Measurements from ENCODE around the gene RAB3A.

RAB3A gene

DNA sequence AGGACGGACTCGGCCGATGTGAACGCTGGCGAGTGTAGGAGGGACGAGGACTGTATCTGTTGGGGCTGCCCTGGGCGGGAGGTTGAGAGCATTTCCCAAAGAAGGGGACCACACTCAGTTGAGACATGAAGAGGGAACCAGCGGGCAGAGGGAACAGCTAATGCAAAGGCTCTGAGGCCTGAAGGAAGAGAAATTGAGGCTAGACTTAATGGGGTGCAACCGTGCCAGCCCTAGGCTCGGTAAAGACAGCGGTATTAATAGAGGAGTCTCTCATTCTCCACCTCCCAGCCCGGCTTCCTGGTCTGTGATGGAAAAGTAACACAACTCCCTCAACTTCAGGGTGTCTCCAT, 9.7 kb downstream of the RAB3A start:
- Histone ChIP-seq H3K9ac (ENCODE audit: low read length) (peak overlapping the region; percentile 96), H4K20me1 (ENCODE audit: low read depth, low read length) (no peaks in the 10 kb centered on the region; the same call in 1 of the 2 replicates), H3F3A (ENCODE audit: insufficient read depth) (peaks cover 27% of the 10 kb centered on the region), H3K4me2 (ENCODE audit: low read depth, low read length, poor library complexity, severe bottlenecking) (peak overlapping the region; percentile 82), H3K9me2 (replicated peaks; ENCODE audit: insufficient read depth, low read length) (no peaks in the 10 kb centered on the region), H3K9me3 (ENCODE audit: insufficient read depth, low read length) (no peaks in the 10 kb centered on the region), H3K4me3 (ENCODE audit: insufficient read depth, low read length, poor library complexity, severe bottlenecking) (peak overlapping the region; percentile 96), H2AFZ (ENCODE audit: low read depth, low read length, severe bottlenecking) (no peak overlapping the region), H3K27me3 (ENCODE audit: low read length) (no peaks in the 10 kb centered on the region), H3K79me2 (ENCODE audit: insufficient read depth, low read length) (peaks cover 10% of the 10 kb centered on the region), H3K36me3 (ENCODE audit: low read length) (no peaks in the 10 kb centered on the region), H3K27ac (ENCODE audit: low read depth, low read length) (no peak overlapping the region)
- TF ChIP-seq EZH2phosphoT487 (conservative IDR thresholded peaks at IDR 0.05; ENCODE audit: low read length): no peak
- TF ChIP-seq, protein P1, sequence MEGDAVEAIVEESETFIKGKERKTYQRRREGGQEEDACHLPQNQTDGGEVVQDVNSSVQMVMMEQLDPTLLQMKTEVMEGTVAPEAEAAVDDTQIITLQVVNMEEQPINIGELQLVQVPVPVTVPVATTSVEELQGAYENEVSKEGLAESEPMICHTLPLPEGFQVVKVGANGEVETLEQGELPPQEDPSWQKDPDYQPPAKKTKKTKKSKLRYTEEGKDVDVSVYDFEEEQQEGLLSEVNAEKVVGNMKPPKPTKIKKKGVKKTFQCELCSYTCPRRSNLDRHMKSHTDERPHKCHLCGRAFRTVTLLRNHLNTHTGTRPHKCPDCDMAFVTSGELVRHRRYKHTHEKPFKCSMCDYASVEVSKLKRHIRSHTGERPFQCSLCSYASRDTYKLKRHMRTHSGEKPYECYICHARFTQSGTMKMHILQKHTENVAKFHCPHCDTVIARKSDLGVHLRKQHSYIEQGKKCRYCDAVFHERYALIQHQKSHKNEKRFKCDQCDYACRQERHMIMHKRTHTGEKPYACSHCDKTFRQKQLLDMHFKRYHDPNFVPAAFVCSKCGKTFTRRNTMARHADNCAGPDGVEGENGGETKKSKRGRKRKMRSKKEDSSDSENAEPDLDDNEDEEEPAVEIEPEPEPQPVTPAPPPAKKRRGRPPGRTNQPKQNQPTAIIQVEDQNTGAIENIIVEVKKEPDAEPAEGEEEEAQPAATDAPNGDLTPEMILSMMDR (IDR thresholded peaks at IDR 0.05; ENCODE audit: insufficient read depth, low read length, poor library complexity, severe bottlenecking): no peak

DNA sequence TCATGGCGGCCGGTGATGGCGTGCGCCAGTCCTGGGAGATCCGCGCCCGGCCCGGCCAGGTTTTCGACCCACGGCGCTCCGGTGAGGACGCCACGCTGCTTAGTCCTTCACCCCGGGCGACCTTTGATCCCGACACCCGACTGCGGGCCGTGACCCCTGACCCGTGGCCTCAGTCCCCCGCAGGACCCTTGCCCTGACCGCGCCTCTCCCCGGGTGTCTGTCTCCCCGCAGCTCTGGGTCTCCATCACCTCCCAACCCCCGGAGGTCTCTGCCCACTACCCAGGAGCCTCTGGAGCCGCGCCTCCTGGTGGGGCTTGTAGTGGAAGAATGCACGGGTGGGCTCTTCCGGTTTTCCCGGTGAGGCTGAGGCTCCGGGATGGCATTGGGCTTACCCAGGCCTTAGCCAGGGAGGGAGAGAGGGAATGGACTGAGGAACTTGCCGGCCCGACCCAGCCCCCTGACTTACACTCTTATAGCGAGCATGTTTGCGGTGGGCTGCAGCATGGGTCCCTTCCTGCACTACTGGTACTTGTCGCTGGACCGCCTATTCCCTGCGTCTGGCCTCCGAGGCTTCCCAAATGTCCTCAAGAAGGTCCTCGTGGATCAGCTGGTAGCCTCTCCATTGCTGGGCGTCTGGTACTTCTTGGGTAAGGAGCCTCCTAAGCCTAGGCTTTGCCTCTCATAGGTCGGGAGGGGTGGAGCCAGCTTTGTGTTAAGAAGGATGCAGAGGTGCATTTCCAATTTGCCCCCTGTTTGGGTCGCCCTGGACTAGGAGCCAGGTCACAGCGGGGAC, 10.3 kb downstream of the RAB3A start:
- no peaks in the 10 kb centered on the region for H3K9me2 ChIP-seq (replicated peaks; ENCODE audit: insufficient read depth, low read length)
- peak overlapping the region; percentile 82 for H3K4me2 ChIP-seq (ENCODE audit: low read depth, low read length, poor library complexity, severe bottlenecking)
- H2AFZ ChIP-seq (ENCODE audit: low read depth, low read length, severe bottlenecking): no peak overlapping the region
- H3K36me3 ChIP-seq (ENCODE audit: low read length): no peaks in the 10 kb centered on the region
- H3K79me2 ChIP-seq (ENCODE audit: insufficient read depth, low read length): peaks cover 10% of the 10 kb centered on the region
- TF ChIP-seq, protein P1 (IDR thresholded peaks at IDR 0.05; ENCODE audit: insufficient read depth, low read length, poor library complexity, severe bottlenecking): no peak
- no peak for TF ChIP-seq EZH2phosphoT487 (conservative IDR thresholded peaks at IDR 0.05; ENCODE audit: low read length)
- H3K27me3 ChIP-seq (ENCODE audit: low read length): no peaks in the 10 kb centered on the region
- no peaks in the 10 kb centered on the region; the same call in 1 of the 2 replicates for H4K20me1 ChIP-seq (ENCODE audit: low read depth, low read length)
- H3F3A ChIP-seq (ENCODE audit: insufficient read depth): peaks cover 32% of the 10 kb centered on the region
- H3K4me3 ChIP-seq (ENCODE audit: insufficient read depth, low read length, poor library complexity, severe bottlenecking): peak overlapping the region; percentile 96
- H3K27ac ChIP-seq (ENCODE audit: low read depth, low read length): peak overlapping the region; percentile 47; the same call in 1 of the 2 replicates
- peak overlapping the region; percentile 96 for H3K9ac ChIP-seq (ENCODE audit: low read length)
- no peaks in the 10 kb centered on the region for H3K9me3 ChIP-seq (ENCODE audit: insufficient read depth, low read length)

DNA sequence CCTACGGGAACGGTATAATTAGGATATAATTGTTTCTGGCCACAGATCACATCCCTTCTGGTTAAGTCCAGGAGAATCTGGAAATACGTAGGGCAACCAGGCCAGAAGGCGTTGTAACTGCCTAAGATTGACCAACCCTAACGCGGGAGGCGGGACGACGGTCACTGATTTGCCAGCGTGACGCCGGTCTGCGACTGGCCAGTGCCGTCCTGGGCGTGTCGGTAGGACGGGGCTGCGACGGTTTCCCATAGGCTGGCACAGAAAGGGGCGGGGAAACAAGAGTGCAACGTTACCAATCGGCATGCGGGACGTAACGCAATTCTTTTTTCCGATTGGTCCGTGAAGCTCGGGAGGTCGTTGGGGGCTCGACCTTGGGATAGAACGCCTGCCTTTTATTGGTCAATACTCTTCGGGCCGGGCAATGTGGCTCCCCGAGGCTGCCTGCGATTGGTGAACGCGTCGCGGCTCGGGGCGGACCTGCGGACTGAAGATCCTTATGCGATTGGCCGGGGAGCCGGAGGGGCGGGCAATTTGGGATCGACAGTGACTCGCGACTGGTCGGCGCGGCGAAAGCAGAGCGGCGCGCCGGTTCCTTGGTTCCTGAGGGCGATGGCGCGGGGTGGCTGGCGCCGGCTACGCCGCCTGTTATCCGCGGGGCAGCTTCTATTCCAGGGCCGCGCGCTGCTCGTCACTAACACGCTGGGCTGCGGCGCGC, 11.0 kb downstream of the RAB3A start, which contains the start of gene MPV17L2:
Gene MPV17L2 (plus strand): TSS at position 546 of the 715 bp plus-strand sequence. CDS start 64 bp downstream, at position 610.
- H3K9me3 ChIP-seq (ENCODE audit: insufficient read depth, low read length): no peaks in the 10 kb centered on the region
- no peaks in the 10 kb centered on the region for H3K9me2 ChIP-seq (replicated peaks; ENCODE audit: insufficient read depth, low read length)
- H3K4me2 ChIP-seq (ENCODE audit: low read depth, low read length, poor library complexity, severe bottlenecking): peak within 1 kb of the TSS; percentile 82
- no peaks in the 10 kb centered on the region; the same call in 1 of the 2 replicates for H4K20me1 ChIP-seq (ENCODE audit: low read depth, low read length)
- H3K79me2 ChIP-seq (ENCODE audit: insufficient read depth, low read length): peaks cover 10% of the 10 kb centered on the region
- peak within 1 kb of the TSS; percentile 79 for H3K27ac ChIP-seq (ENCODE audit: low read depth, low read length)
- peak within 1 kb of the TSS; percentile 96 for H3K4me3 ChIP-seq (ENCODE audit: insufficient read depth, low read length, poor library complexity, severe bottlenecking)
- H2AFZ ChIP-seq (ENCODE audit: low read depth, low read length, severe bottlenecking): no peak within 1 kb of the TSS
- peak within 1 kb of the TSS; percentile 96 for H3K9ac ChIP-seq (ENCODE audit: low read length)
- TF ChIP-seq EZH2phosphoT487 (conservative IDR thresholded peaks at IDR 0.05; ENCODE audit: low read length): no peak
- TF ChIP-seq, protein P1 (IDR thresholded peaks at IDR 0.05; ENCODE audit: insufficient read depth, low read length, poor library complexity, severe bottlenecking): no peak
- peaks cover 39% of the 10 kb centered on the region for H3F3A ChIP-seq (ENCODE audit: insufficient read depth)
- no peaks in the 10 kb centered on the region for H3K27me3 ChIP-seq (ENCODE audit: low read length)
- no peaks in the 10 kb centered on the region for H3K36me3 ChIP-seq (ENCODE audit: low read length)
